Thyroid gland (tissue), 4 donors: ENCODE results near the gene LRRC47. TPM values are rescaled to one million over a fixed set of nuclear protein-coding genes. Genes with fewer than 3 reads are reported as not detected.
A peak's percentile ranks its signal among the peaks of the same experiment; 100 is the strongest.

Experiments
- DNase-seq, 2 donors: peaks; one replicate each; pipeline ENCODE4 v3.0.0-alpha.2; 2019
- H3K27ac ChIP-seq, 3 donors: fragments of 200-600 bp; sonication (generic); 1 replicate in 2 of 3; 2 replicates in 1 of 3; pipeline ENCODE4 v1.5.1; 2016 to 2019; ENCODE audit warnings: mild to moderate bottlenecking in 1 of 3, moderate library complexity in 1 of 3
- H3K27me3 ChIP-seq: fragments of 200-600 bp; sonication (generic); one replicate; pipeline ENCODE4 v1.5.1; 2019
- H3K36me3 ChIP-seq, 2 donors: fragments of 200-600 bp; sonication (generic); one replicate each; pipeline ENCODE4 v1.5.1; 2016 to 2019
- H3K4me1 ChIP-seq, 2 donors: fragments of 200-600 bp; sonication (generic); one replicate each; pipeline ENCODE4 v1.5.1; 2017 to 2019
- H3K4me3 ChIP-seq, 3 donors: fragments of 200-600 bp; sonication (generic); replicated peaks in 1 of 3; 1 replicate in 2 of 3; 2 replicates in 1 of 3; pipeline ENCODE4 v1.5.1; 2016; ENCODE audit warnings: mild to moderate bottlenecking in 1 of 3
- H3K9me3 ChIP-seq: fragments of 200-600 bp; sonication (generic); one replicate; pipeline ENCODE4 v1.5.1; 2017
- CTCF ChIP-seq, 6 experiments: fragments of 200-600 bp in 3 of 6; fragments of 450-650 bp in 3 of 6; sonication (generic) in 3 of 6; IDR thresholded peaks; one replicate each; pipeline ENCODE4 v1.5.1; 2016 to 2019; ENCODE audit warnings: antibody characterized with exemption in 6 of 6, mild to moderate bottlenecking in 2 of 6, inconsistent platforms in 1 of 6, moderate library complexity in 1 of 6
- POLR2A ChIP-seq, 2 donors: fragments of 450-650 bp; IDR thresholded peaks; one replicate each; pipeline ENCODE4 v1.6.1; 2017; ENCODE audit warnings: antibody characterized with exemption in 2 of 2, mild to moderate bottlenecking in 2 of 2, moderate library complexity in 1 of 2
- WGBS, 2 donors: methylation state at CpG; one replicate each; pipeline ENCODE4 v1.1.5; 2017; 5-methylcytosine and 5-hydroxymethylcytosine counted together
- intact Hi-C: fragments of 100-400 bp; cut with DNase I; formaldehyde crosslinking; loops from one replicate; pipeline ENCODE4 v1.15.1; 2023
- total RNA-seq, 4 donors: library from RNA; depleted of rRNA; stranded (reverse); fragments of >200 nt; gene quantifications; one replicate each; pipeline ENCODE4 v1.2.3, GENCODE V29; 2016

The LRRC47 gene
- total RNA-seq, 4 donors from 2014 or later, result 38.7 to 45.2 (median 43.7) TPM

DNA sequence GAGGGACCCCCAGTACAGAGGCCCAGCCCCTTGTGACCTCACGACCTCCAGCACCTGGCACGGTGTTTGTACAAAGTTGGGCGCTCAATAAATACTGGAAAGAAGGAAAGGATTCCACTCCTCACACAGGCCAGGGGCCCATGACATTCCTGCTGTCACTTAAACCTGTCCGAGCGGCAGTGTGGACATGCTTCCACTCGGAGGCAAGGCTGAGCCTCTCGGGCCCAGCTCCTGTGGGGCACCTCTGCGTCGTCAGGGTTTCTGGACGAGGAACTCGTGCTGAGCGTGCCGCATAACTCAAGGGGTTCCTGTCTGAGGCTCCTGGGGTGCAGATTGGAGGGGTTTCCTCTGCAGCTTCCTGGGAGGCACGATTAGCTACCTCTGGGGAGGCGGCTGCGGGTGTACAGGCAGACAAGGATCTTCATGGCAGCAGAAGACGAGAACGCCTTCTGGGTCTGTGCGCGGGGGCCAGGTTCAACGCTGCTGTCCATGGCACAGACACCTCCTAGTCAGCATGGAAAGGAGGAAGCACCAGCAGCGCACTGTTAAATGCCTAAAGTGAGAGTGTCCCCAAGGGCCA, 27.4 kb downstream of the LRRC47 start:
- no peaks in the 10 kb centered on the region for H3K27me3 ChIP-seq
- H3K4me1 ChIP-seq, result peaks cover 18 to 25% of the 10 kb centered on the region in 2 donors
- no peak overlapping the region for H3K4me3 ChIP-seq
- no peaks in the 10 kb centered on the region for H3K36me3 ChIP-seq
- H3K27ac ChIP-seq, result no peak overlapping the region
- no peaks in the 10 kb centered on the region for H3K9me3 ChIP-seq
- intact Hi-C loops, result no loop called here
- WGBS, 2 donors, result 91 to 92% methylated on average over 17 to 22 of the region's 22 CpGs
- TF ChIP-seq POLR2A (IDR thresholded peaks at IDR 0.05) (no peak), CTCF (IDR thresholded peaks at IDR 0.05) (no peak)
- no peak for DNase-seq

- no peak for DNase-seq
- H3K4me3 ChIP-seq, result no peak overlapping the region
- H3K27ac ChIP-seq, result no peak overlapping the region
- peaks cover 12 to 13% of the 10 kb centered on the region in 2 donors for H3K4me1 ChIP-seq
- 91% methylated on average over 16 to 17 of the region's 17 CpGs for WGBS, 2 donors
- H3K36me3 ChIP-seq, result no peaks in the 10 kb centered on the region
- H3K27me3 ChIP-seq, result no peaks in the 10 kb centered on the region
- no peak for TF ChIP-seq POLR2A (IDR thresholded peaks at IDR 0.05)
- TF ChIP-seq CTCF (IDR thresholded peaks at IDR 0.05), result no peak
- H3K9me3 ChIP-seq, result no peaks in the 10 kb centered on the region
- intact Hi-C loops, result no loop called here
Measured at GRCh38 chr1:3767328-3767925, 28.9 kb downstream of the LRRC47 start.

- peak; percentile 41 to 43 for DNase-seq
- Histone ChIP-seq H3K4me1 (no peaks in the 10 kb centered on the region), H3K4me3 (no peak overlapping the region), H3K27ac (no peak overlapping the region), H3K9me3 (no peaks in the 10 kb centered on the region), H3K27me3 (no peaks in the 10 kb centered on the region), H3K36me3 (no peaks in the 10 kb centered on the region)
- intact Hi-C loops, result no loop called here
- TF ChIP-seq CTCF (IDR thresholded peaks at IDR 0.05) (no peak), POLR2A (IDR thresholded peaks at IDR 0.05) (no peak)
- 63 to 65% methylated on average over 22 to 24 of the region's 31 CpGs for WGBS, 2 donors
Measured at GRCh38 chr1:3763351-3764125, 32.8 kb downstream of the LRRC47 start.

- TF ChIP-seq CTCF (IDR thresholded peaks at IDR 0.05), result no peak
- no peak for TF ChIP-seq POLR2A (IDR thresholded peaks at IDR 0.05)
- no peak for DNase-seq
- Histone ChIP-seq H3K9me3 (no peaks in the 10 kb centered on the region), H3K4me3 (no peak overlapping the region), H3K36me3 (no peaks in the 10 kb centered on the region), H3K27ac (no peak overlapping the region), H3K4me1 (no peaks in the 10 kb centered on the region), H3K27me3 (no peaks in the 10 kb centered on the region)
- WGBS, 2 donors, result 81 to 88% methylated on average over 11 to 12 of the region's 12 CpGs
- intact Hi-C loops, result no loop called here
Measured at GRCh38 chr1:3762873-3763228, 33.4 kb downstream of the LRRC47 start.
